Transverse colon (tissue), 4 donors: ENCODE measurements around the gene HBS1L.

Experiments
- EP300 ChIP-seq: sonication (generic); formaldehyde crosslinking; IDR thresholded peaks from one replicate; pipeline ENCODE4 v1.6.1; 2017; ENCODE audit warnings: antibody characterized with exemption, low read depth
- POLR2A ChIP-seq: fragments of 450-650 bp; IDR thresholded peaks from one replicate; pipeline ENCODE4 v1.6.1; 2016; ENCODE audit warnings: antibody characterized with exemption, mild to moderate bottlenecking, moderate library complexity
- POLR2AphosphoS5 ChIP-seq, 3 donors: sonication (generic); formaldehyde crosslinking; IDR thresholded peaks; one replicate each; pipeline ENCODE4 v1.6.1; 2016; ENCODE audit warnings: antibody characterized with exemption in 3 of 3
- TF ChIP-seq, protein P1 (sequence below), 5 experiments: fragments of 200-600 bp in 3 of 5; fragments of 450-650 bp in 2 of 5; sonication (generic) in 3 of 5; IDR thresholded peaks; 1 replicate in 2 of 5; 2 replicates in 3 of 5; pipeline ENCODE4 v1.5.1; 2016 to 2017; ENCODE audit warnings: antibody characterized with exemption in 5 of 5, inconsistent platforms in 3 of 5, mild to moderate bottlenecking in 2 of 5, moderate library complexity in 1 of 5

DNA sequence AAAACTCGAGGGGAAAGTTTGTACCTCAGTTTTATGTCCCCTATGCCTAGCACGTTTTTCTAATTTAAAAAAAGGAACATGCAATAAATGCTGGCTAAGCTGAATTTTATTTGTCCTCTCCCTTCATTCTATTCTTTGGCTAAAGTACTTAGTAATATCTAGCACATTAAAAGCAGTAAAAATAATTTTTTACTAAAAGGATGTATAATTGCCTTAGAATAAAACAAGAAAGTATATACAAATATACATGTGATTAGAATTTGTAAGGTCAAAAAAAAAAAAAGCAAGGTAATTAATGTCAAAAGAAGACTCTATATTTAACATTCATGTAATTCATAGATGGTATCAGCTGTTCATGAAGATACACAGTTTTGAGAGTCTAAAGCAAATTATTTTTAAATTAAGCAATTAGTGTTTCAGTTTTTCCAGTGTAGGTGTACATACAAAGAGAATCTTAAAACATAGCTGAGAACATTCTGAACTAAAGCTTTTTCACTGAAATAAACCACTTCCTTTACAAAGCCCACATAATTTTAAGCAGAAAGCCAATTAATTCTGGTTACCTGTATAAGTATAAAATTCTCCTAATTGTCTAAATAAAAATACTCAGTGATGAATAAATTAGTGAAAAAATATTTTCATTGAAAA lies 32.4 kb downstream of the HBS1L start:
- TF ChIP-seq, protein P1, sequence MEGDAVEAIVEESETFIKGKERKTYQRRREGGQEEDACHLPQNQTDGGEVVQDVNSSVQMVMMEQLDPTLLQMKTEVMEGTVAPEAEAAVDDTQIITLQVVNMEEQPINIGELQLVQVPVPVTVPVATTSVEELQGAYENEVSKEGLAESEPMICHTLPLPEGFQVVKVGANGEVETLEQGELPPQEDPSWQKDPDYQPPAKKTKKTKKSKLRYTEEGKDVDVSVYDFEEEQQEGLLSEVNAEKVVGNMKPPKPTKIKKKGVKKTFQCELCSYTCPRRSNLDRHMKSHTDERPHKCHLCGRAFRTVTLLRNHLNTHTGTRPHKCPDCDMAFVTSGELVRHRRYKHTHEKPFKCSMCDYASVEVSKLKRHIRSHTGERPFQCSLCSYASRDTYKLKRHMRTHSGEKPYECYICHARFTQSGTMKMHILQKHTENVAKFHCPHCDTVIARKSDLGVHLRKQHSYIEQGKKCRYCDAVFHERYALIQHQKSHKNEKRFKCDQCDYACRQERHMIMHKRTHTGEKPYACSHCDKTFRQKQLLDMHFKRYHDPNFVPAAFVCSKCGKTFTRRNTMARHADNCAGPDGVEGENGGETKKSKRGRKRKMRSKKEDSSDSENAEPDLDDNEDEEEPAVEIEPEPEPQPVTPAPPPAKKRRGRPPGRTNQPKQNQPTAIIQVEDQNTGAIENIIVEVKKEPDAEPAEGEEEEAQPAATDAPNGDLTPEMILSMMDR (IDR thresholded peaks at IDR 0.05): no peak
- TF ChIP-seq POLR2A: no peak
- TF ChIP-seq EP300: no peak
- TF ChIP-seq POLR2AphosphoS5 (IDR thresholded peaks at IDR 0.05): no peak
